NOMO-1 (cell line): ENCODE data around the gene COPS7A.
"Not testable (repeated sequence)": the region's sequence is repeated elsewhere in the genome, so short reads cannot be mapped to it uniquely, and the experiment has no call there.

Experiments used
- DNase-seq, 2 experiments: peaks; one replicate each; lab custom pipeline; 2025; ENCODE audit not compliant: unreplicated experiment in 2 of 2; lab: John Stamatoyannopoulos, UW

COPS7A gene

DNA sequence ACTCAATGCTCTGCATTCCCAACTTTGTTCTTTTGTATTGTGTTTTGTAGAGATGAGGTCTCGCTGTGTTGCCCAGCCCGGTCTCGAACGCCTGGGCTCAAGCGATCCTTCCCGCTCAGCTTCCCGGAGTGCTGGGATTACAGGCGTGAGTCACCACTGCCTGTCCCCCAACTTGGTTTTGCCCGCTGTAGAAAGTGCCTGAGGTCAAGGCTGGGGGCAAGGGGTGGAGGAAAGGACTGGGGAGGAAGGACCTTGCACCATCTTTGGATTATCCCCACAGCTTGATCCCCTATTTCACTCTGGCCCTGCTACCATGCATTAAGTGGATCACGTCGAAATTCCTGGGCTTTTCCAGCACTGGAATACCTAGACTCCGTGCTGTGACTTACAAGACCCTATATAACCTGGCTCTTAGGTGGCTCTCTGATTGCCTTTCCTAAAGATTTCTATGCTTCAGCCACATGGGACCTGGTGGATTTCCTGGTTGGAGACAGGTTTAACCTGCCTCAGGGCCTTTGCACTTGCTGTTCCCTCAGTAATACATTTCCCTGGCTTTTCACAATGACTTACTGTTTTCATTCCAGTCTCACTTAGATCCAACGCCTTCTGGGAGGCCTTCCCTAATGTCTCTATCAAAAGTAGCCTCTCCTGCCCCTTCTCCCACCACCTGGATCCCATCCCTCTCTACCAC is 22.6 kb upstream of the COPS7A start:
- no peak for DNase-seq

DNA sequence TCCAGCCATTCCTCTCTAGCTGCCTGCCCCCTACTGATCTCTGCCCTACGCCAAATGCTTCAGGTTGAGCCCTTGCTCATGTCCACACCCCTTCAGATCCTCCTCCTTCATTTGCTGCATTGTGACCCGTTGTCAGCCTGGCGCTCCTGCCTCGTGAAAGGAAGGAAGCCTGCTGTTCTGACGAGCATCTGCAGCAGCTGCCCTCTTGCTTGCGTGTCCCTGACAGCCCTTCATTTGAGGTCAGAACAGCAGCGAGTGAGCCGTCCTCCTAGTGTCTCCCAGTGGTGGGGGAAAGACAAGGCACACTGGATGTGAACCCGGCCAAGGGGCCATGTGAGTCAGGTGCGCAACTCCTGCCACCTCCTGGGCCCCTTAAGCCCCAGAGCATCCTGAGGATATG is 20.2 kb upstream of the COPS7A start:
- no peak for DNase-seq

GRCh38 chr12:6708351-6708750 is 15.5 kb upstream of the COPS7A start:
- DNase-seq: not testable (repeated sequence)

- no peak for DNase-seq
These were observed 14.9 kb upstream of the COPS7A start for GRCh38 chr12:6708960-6709394.

GRCh38 chr12:6716031-6716873 is 7.6 kb upstream of the COPS7A start:
- not testable (repeated sequence) for DNase-seq

- DNase-seq: no peak
These were observed 6.9 kb upstream of the COPS7A start for GRCh38 chr12:6716874-6717437.

DNA sequence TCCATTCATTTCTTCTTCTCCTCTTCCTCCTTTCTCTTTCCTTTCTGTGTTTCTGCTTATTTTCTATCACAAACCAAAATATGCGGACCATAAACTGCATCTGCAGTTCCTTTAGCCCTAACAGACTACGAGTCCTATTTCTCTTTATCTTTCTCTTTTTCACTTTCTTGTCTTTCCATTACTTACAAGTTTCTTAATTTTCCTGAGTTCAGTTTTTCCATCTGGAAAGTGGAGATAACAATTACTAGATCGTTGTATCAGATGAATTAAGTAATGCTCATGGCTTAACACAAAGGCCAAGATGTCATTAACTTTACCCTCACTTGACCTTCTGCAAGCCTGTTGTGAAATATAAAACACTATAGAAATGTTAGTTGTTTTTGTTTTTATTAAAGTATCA is 983 bp upstream of the COPS7A start:
- DNase-seq: no peak

DNA sequence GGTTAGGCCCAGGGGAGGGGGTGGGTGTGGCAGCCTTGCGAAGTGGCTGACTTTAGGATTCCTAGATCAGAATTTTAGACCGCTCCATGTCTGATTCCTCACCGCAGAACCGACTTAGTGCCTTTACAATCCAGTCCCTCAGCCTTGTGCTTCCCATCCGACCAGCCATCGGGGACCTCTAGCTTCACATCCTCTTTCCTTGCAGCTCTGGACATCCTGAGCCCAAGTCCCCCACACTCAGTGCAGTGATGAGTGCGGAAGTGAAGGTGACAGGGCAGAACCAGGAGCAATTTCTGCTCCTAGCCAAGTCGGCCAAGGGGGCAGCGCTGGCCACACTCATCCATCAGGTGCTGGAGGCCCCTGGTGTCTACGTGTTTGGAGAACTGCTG is 557 bp downstream of the COPS7A start:
- DNase-seq: peak; percentile 38 to 68

- no peak for DNase-seq
These were observed 1.5 kb downstream of the COPS7A start for GRCh38 chr12:6725350-6725749.

DNA sequence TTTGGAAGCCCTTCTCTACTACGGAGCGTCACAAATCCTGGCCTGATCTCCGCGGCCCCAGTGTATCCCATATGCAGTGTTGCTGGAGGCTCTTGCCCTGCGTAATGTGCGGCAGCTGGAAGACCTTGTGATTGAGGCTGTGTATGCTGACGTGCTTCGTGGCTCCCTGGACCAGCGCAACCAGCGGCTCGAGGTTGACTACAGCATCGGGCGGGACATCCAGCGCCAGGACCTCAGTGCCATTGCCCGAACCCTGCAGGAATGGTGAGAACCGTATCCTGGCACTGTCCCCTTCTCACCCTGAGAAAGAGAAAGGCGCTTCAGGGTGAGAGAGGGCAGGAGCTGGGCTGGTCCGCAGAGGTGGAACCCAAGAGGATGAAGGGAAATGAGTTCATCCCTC is 5.3 kb downstream of the COPS7A start:
- DNase-seq: no peak

DNA sequence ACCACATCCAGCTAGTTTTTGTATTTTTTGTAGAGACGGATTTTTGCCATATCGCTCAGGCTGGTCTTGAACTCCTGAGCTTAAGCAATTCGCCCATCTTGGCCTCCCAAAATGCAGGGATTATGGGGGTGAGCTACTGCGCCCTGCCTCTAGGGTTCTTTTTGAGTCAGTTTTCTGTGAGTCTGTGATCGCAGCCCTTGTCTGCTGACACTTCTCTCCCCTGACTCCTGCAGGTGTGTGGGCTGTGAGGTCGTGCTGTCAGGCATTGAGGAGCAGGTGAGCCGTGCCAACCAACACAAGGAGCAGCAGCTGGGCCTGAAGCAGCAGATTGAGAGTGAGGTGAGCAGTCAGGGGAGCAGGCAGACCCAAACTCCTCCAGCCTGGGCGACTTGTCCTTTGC is 6.3 kb downstream of the COPS7A start:
- no peak for DNase-seq

- DNase-seq: no peak
These were observed 10.9 kb downstream of the COPS7A start for GRCh38 chr12:6734506-6735387.

DNA sequence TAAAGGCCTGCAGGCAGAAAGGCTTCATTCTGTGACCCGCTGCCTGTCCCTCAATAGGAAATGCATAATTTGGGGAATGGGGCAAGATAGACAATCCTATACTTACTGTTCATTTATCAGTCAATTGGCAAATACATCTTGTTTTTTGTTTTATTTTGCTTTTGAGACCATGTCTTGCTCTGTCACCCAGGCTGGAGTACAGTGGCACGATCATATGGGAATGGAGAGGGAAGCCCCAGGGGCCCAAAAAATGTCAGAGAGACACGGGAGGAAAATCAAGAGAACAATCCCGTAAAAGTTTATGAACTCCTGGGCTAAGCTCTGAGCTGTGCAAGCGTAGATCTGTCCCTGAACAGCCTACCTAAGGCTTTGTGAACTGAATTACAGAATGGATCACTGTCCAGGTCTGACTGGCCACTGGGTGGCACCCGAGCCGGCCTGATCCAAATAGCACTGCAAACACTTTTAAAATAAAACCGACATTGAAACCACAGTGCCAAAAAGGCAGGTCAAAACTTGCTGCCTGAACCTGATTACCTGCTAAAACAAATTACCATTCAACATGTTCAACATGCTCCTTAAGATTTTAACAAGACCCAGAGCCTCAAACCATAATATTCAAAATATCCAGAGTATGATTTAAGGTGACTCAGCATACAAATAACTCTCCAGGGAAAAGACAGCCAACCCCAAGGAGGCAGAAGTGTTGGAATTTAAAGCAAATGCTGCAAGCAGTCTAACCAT is 11.8 kb downstream of the COPS7A start:
- peak; percentile 29 to 56 for DNase-seq

- DNase-seq: no peak
These were observed 12.9 kb downstream of the COPS7A start for GRCh38 chr12:6736754-6737153.

DNA sequence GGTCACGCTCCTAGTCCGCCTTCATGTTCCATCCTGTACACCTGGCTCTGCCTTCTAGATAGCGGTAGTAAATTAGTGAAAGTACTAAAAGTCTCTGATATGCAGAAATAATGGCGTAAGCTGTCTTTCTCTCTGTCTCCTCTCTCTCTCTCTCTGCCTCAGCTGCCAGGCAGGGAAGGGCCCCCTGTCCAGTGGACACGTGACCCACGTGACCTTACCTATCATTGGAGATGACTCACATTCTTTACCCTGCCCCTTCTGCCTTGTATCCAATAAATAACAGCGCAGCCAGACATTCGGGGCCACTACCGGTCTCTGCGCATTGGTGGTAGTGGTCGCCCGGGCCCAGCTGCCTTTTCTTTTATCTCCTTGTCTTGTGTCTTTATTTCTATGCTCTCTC is 18.2 kb downstream of the COPS7A start:
- not testable (repeated sequence) for DNase-seq

- DNase-seq: no peak
These were observed 19.0 kb downstream of the COPS7A start for GRCh38 chr12:6742834-6743233.

- not testable (repeated sequence) for DNase-seq
These were observed 19.5 kb downstream of the COPS7A start for GRCh38 chr12:6743300-6743699.

DNA sequence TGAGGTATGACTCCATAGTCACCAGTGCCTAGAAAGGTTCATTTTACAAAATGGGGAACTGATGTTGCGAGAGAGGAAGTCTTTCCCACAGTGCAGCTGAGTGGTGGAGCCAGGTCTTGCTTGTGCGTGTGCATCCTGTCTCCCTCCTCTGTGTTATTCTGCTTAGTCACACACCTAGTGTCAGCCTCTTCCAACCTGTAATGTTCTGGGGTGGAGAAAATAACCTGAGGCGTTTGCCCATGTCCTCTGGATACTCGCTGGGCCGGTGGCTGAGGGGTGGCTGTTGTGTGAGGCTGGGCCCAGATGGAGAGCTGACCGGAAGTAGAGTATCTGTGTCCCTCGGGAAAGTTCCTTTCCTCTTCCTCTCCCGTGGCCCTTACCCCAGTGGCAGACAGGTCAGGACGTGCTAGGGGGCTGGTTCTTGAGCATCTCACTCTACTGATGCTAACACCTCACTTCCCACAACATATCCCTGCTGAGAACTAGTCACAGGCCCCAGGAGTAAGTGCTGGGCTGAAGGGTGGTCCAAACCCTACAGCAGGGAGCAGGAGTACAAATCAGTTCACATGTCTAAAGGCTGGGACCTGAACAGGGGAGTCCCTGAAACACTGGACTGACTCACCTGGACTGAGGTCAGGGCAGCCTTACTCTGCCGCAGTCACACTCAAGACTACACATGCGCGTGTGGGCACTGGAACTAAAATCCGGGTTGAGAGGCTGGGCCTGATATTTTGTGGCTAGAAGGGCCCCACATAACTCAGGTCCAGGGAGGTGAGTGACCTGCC is 22.1 kb downstream of the COPS7A start:
- peak; percentile 73 to 93 for DNase-seq

GRCh38 chr12:6747216-6747615 is 23.4 kb downstream of the COPS7A start:
- no peak for DNase-seq
